H1 (cell line): ENCODE results near the gene SLU7. TPM values are rescaled to one million over a fixed set of nuclear protein-coding genes. Genes with fewer than 3 reads are reported as not detected.

ENCODE experiments used
- BACH1 ChIP-seq: IDR thresholded peaks from 2 replicates; pipeline ENCODE4 v1.6.1; 2012; ENCODE audit warnings: low read length, improper control_type of control experiment
- BCL11A ChIP-seq, 2 experiments: IDR thresholded peaks; one replicate each; pipeline ENCODE4 v1.6.1; 2011; ENCODE audit warnings: low read depth in 2 of 2, low read length in 2 of 2, mild to moderate bottlenecking in 2 of 2
- BRCA1 ChIP-seq: IDR thresholded peaks from 2 replicates; pipeline ENCODE4 v1.6.1; 2012; ENCODE audit warnings: low read depth, low read length, improper control_type of control experiment
- E2F6 ChIP-seq: IDR thresholded peaks from 2 replicates; pipeline ENCODE4 v1.6.1; 2012; ENCODE audit warnings: inconsistent platforms
- EP300 ChIP-seq, 2 experiments: IDR thresholded peaks; 1 replicate in 1 of 2; 2 replicates in 1 of 2; pipeline ENCODE4 v1.6.1; 2011 to 2012; ENCODE audit warnings: low read depth in 2 of 2, low read length in 2 of 2, mild to moderate bottlenecking in 2 of 2, borderline replicate concordance in 1 of 2, inconsistent platforms in 1 of 2, moderate library complexity in 1 of 2
- GTF2F1 ChIP-seq: IDR thresholded peaks from 2 replicates; pipeline ENCODE4 v1.6.1; 2012; ENCODE audit warnings: low read depth, low read length, improper control_type of control experiment, borderline replicate concordance
- HDAC2 ChIP-seq, 2 experiments: fragments of 300-600 bp in 1 of 2; sonication (generic) in 1 of 2; IDR thresholded peaks; 2 replicates each; pipeline ENCODE4 v1.6.1; 2011 to 2012; ENCODE audit warnings: low read depth in 2 of 2, low read length in 2 of 2, mild to moderate bottlenecking in 2 of 2, moderate library complexity in 2 of 2, borderline replicate concordance in 1 of 2, inconsistent platforms in 1 of 2
- MAX ChIP-seq: IDR thresholded peaks from 2 replicates; pipeline ENCODE4 v1.6.1; 2012; ENCODE audit warnings: inconsistent platforms
- NANOG ChIP-seq: IDR thresholded peaks from 2 replicates; pipeline ENCODE4 v1.6.1; 2011; ENCODE audit warnings: low read length, low read depth, mild to moderate bottlenecking, inconsistent platforms; ENCODE audit not compliant: insufficient read depth, poor library complexity, severe bottlenecking
- POLR2A ChIP-seq, 2 experiments: IDR thresholded peaks; 1 replicate in 1 of 2; 2 replicates in 1 of 2; pipeline ENCODE4 v1.6.1; 2011; ENCODE audit warnings: low read depth in 2 of 2, low read length in 2 of 2, mild to moderate bottlenecking in 2 of 2; ENCODE audit errors: control extremely low read depth in 1 of 2
- POU5F1 ChIP-seq: IDR thresholded peaks from 2 replicates; pipeline ENCODE4 v1.6.1; 2011; ENCODE audit warnings: low read depth, mild to moderate bottlenecking, low read length, moderate library complexity
- RBBP5 ChIP-seq: IDR thresholded peaks from 2 replicates; pipeline ENCODE4 v1.7.1; 2012; ENCODE audit warnings: low read depth, mild to moderate bottlenecking, inconsistent platforms, low read length, moderate library complexity, borderline replicate concordance
- RFX5 ChIP-seq: IDR thresholded peaks from 2 replicates; pipeline ENCODE4 v1.6.1; 2011; ENCODE audit warnings: low read depth, low read length, improper control_type of control experiment, borderline replicate concordance
- RNF2 ChIP-seq: fragments of 200-900, 300-1000 bp; sonication (generic); IDR thresholded peaks from 2 replicates; pipeline ENCODE4 v1.7.1; 2016; ENCODE audit warnings: borderline replicate concordance, low read depth, mild to moderate bottlenecking, antibody characterized with exemption, low read length; ENCODE audit not compliant: poor library complexity, severe bottlenecking; ENCODE audit errors: missing control alignments
- RXRA ChIP-seq: IDR thresholded peaks from 2 replicates; pipeline ENCODE4 v1.6.1; 2011; ENCODE audit warnings: low read depth, mild to moderate bottlenecking, low read length, moderate library complexity; ENCODE audit not compliant: insufficient read depth
- SAP30 ChIP-seq: fragments of 300-600 bp; sonication (generic); IDR thresholded peaks from 2 replicates; pipeline ENCODE4 v1.7.1; 2012; ENCODE audit warnings: low read length, moderate library complexity, mild to moderate bottlenecking, inconsistent platforms; ENCODE audit not compliant: insufficient read depth, insufficient replicate concordance
- SIX5 ChIP-seq: IDR thresholded peaks from 2 replicates; pipeline ENCODE4 v1.6.1; 2011; ENCODE audit warnings: mild to moderate bottlenecking, low read depth, low read length
- SP2 ChIP-seq: IDR thresholded peaks from 2 replicates; pipeline ENCODE4 v1.6.1; 2012; ENCODE audit warnings: mild to moderate bottlenecking, low read length, inconsistent platforms
- SP4 ChIP-seq: IDR thresholded peaks from 2 replicates; pipeline ENCODE4 v1.6.1; 2012; ENCODE audit warnings: low read length, inconsistent platforms
- SRF ChIP-seq: IDR thresholded peaks from 2 replicates; pipeline ENCODE4 v1.6.1; 2011; ENCODE audit warnings: mild to moderate bottlenecking, low read depth, low read length, moderate library complexity
- TAF1 ChIP-seq: IDR thresholded peaks from 2 replicates; pipeline ENCODE4 v1.6.1; 2011; ENCODE audit warnings: mild to moderate bottlenecking, low read depth, low read length
- TAF7 ChIP-seq: optimal IDR thresholded peaks from 2 replicates; pipeline ENCODE3; 2011; ENCODE audit warnings: low read depth, mild to moderate bottlenecking, inconsistent platforms, low read length, moderate library complexity, borderline replicate concordance
- TBP ChIP-seq: IDR thresholded peaks from 2 replicates; pipeline ENCODE4 v1.6.1; 2011; ENCODE audit warnings: low read depth, low read length, improper control_type of control experiment
- TCF12 ChIP-seq: IDR thresholded peaks from 2 replicates; pipeline ENCODE4 v1.6.1; 2011; ENCODE audit warnings: low read depth, mild to moderate bottlenecking, low read length
- polyA plus RNA-seq, 7 experiments: library from polyadenylated mRNA; depleted of rRNA in 3 of 7; stranded (reverse) in 5 of 7; unstranded in 2 of 7; fragments of >200 nt in 5 of 7; fragments of 200-250 nt in 2 of 7; gene quantifications; 1 replicate in 5 of 7; 2 replicates in 1 of 7; 4 replicates in 1 of 7; pipeline versions ENCODE4 v1.2.1 to v1.2.3, GENCODE V29; 2011 to 2013; ENCODE audit warnings: missing spikeins in 2 of 7, mixed read lengths in 2 of 7
- total RNA-seq: library from RNA; stranded (reverse); fragmentation: NEBNext Ultra II Directional; extraction: Animal tissue kit (Norgen Biotek cat#: 25700); gene quantifications from 2 replicates; pipeline ENCODE4 v1.2.1, GENCODE V29; 2021

The SLU7 gene
- total and polyA plus RNA-seq, 2 of the 8 experiments (the other 6 are each of a cell fraction or from before 2014, with no cell fraction given) = 6.0 to 34.1 TPM

DNA sequence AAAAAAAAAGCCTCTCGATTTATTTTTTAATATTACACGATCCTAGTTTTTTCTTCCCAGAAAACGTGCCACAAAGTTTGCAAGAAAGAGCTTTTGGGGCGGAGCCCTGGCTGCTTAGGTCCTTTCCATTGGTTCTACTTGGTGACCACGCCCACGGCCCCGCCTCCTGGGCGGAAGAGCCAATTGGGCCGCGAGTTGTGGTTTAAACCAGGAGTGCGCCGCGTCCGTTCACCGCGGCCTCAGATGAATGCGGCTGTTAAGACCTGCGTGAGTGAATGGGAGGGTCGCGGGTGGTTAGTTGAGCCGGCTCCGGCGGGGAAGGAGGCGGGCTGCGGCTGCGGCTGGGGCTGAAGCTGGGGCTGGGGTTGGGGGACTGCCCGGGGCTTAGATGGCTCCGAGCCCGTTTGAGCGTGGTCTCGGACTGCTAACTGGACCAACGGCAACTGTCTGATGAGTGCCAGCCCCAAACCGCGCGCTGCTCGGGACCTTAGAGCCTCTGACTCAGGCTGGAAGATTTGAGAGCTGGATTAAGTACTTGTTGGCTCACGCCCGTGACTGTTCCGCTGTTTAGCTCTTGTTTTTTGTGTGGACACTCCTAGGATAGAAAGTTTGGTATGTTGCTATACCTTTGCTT is 2.9 kb upstream of the SLU7 start, which contains the start of gene PTTG1 (continued):
- no peak for TF ChIP-seq TCF12
- peak; percentile 46 for TF ChIP-seq SAP30
- TF ChIP-seq TBP = peak; percentile 92
- TF ChIP-seq SRF = no peak
- peak; percentile 96 for TF ChIP-seq TAF1
- no peak for TF ChIP-seq SIX5
- no peak for TF ChIP-seq RXRA
- TF ChIP-seq RFX5 = no peak
- no peak for TF ChIP-seq EP300 (IDR thresholded peaks at IDR 0.05; ENCODE audit: borderline replicate concordance in 1 of 2, low read depth in 2 of 2, low read length in 2 of 2)
- TF ChIP-seq GTF2F1 = peak; percentile 29; the same call in 1 of the 2 replicates
- TF ChIP-seq TAF7 = peak; percentile 94
- no peak for TF ChIP-seq RNF2
- no peak for TF ChIP-seq E2F6
- TF ChIP-seq SP4 = no peak
- peak; percentile 48 for TF ChIP-seq NANOG
- no peak for TF ChIP-seq BACH1
- TF ChIP-seq POU5F1 = no peak
- no peak for TF ChIP-seq SP2
- no peak for TF ChIP-seq BRCA1
- peak; percentile 75 to 91 for TF ChIP-seq POLR2A (IDR thresholded peaks at IDR 0.05; ENCODE audit: control extremely low read depth in 1 of 2, low read depth in 2 of 2, low read length in 2 of 2)
- no peak for TF ChIP-seq HDAC2 (IDR thresholded peaks at IDR 0.05; ENCODE audit: borderline replicate concordance in 1 of 2, low read depth in 2 of 2, low read length in 2 of 2)
- no peak for TF ChIP-seq BCL11A (IDR thresholded peaks at IDR 0.05; ENCODE audit: low read depth in 2 of 2, low read length in 2 of 2)
- no peak for TF ChIP-seq RBBP5
- peak; percentile 62 for TF ChIP-seq MAX
